SU-DHL-6 (cell line): ENCODE data around the gene LDB1.

Source experiments
- H2AFZ ChIP-seq: fragments of 200-600 bp; sonication (generic); 2 replicates; pipeline ENCODE4 v1.6.1; 2014; ENCODE audit warnings: low read depth, mild to moderate bottlenecking, moderate library complexity, mixed read lengths, antibody characterized with exemption, low read length; ENCODE audit not compliant: severe bottlenecking
- H3F3A ChIP-seq: fragments of 200-600 bp; shearing (Covaris generic); 2 replicates; pipeline ENCODE4 v1.6.0; 2016; ENCODE audit warnings: antibody characterized with exemption, mild to moderate bottlenecking; ENCODE audit not compliant: insufficient read depth
- H3K27ac ChIP-seq: fragments of 200-600 bp; sonication (generic); 2 replicates; pipeline ENCODE4 v1.5.1; 2016; ENCODE audit warnings: low read depth, mild to moderate bottlenecking, low read length, moderate library complexity, mixed read lengths
- H3K27me3 ChIP-seq: fragments of 200-600 bp; sonication (generic), shearing (Covaris generic); 2 replicates; pipeline ENCODE4 v1.6.0; 2014; ENCODE audit warnings: mild to moderate bottlenecking, low read length
- H3K36me3 ChIP-seq: fragments of 200-600 bp; sonication (generic); 2 replicates; pipeline ENCODE4 v1.6.1; 2014; ENCODE audit warnings: mild to moderate bottlenecking, low read length, mixed read lengths
- H3K4me2 ChIP-seq: fragments of 300-600, 200-600 bp; shearing (Covaris generic), sonication (generic); 2 replicates; pipeline ENCODE4 v1.6.0; 2014; ENCODE audit warnings: low read length, low read depth, mild to moderate bottlenecking; ENCODE audit not compliant: poor library complexity, severe bottlenecking
- H3K4me3 ChIP-seq: fragments of 200-600 bp; sonication (generic); 2 replicates; pipeline ENCODE4 v1.5.1; 2014; ENCODE audit warnings: antibody characterized with exemption, low read length, mild to moderate bottlenecking, mixed read lengths; ENCODE audit not compliant: insufficient read depth, poor library complexity, severe bottlenecking
- H3K79me2 ChIP-seq: fragments of 200-600 bp; sonication (generic); 2 replicates; pipeline ENCODE4 v1.6.1; 2014; ENCODE audit warnings: mild to moderate bottlenecking, low read length, moderate library complexity; ENCODE audit not compliant: insufficient read depth
- H3K9ac ChIP-seq: fragments of 200-600 bp; sonication (generic); 2 replicates; pipeline ENCODE4 v1.7.0; 2014; ENCODE audit warnings: mild to moderate bottlenecking, low read length
- H3K9me2 ChIP-seq: fragments of 200-600 bp; sonication (generic); replicated peaks from 2 replicates; pipeline ENCODE4 v1.6.1; 2014; ENCODE audit warnings: low read length; ENCODE audit not compliant: insufficient read depth
- H3K9me3 ChIP-seq: fragments of 200-600 bp; sonication (generic); 2 replicates; pipeline ENCODE4 v1.6.1; 2014; ENCODE audit warnings: low read length, mixed read lengths; ENCODE audit not compliant: insufficient read depth
- H4K20me1 ChIP-seq: fragments of 200-600 bp; sonication (generic); 2 replicates; pipeline ENCODE4 v1.6.1; 2014; ENCODE audit warnings: low read depth, mild to moderate bottlenecking, antibody characterized with exemption, low read length, moderate library complexity, mixed read lengths
- EZH2phosphoT487 ChIP-seq: fragments of 200-600 bp; sonication (generic), shearing (Covaris generic); conservative IDR thresholded peaks from 2 replicates; pipeline ENCODE4 v1.6.1; 2018; ENCODE audit warnings: mild to moderate bottlenecking, antibody characterized with exemption, low read length, moderate library complexity, mixed read lengths
- TF ChIP-seq, protein P1 (sequence below): fragments of 200-600 bp; sonication (generic); IDR thresholded peaks from one replicate; pipeline ENCODE4 v1.5.1; 2017; ENCODE audit warnings: antibody characterized with exemption, mild to moderate bottlenecking, low read length, moderate library complexity; ENCODE audit not compliant: insufficient read depth, poor library complexity, severe bottlenecking

LDB1 gene

DNA sequence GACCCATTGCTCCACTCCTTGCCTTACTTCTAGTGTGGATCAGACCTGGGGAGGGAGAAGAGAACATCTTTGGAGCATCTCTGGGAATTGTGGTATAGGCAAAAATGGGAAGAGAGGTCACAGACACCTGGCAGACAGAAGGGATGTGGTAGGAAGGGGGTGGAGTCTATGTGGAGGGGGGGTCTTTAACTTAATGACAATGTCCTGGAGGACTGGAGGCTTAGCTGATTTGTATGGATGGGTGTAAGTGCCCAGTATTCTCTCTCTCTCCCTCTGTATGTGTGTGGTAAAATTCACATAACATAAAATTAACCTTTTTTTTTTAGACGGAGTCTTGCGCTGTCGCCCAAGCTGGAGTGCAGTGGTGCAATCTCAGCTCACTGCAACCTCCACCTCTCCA lies 3.1 kb upstream of the LDB1 start:
- no peak overlapping the region for H3K9ac ChIP-seq
- TF ChIP-seq EZH2phosphoT487: no peak
- TF ChIP-seq, protein P1, sequence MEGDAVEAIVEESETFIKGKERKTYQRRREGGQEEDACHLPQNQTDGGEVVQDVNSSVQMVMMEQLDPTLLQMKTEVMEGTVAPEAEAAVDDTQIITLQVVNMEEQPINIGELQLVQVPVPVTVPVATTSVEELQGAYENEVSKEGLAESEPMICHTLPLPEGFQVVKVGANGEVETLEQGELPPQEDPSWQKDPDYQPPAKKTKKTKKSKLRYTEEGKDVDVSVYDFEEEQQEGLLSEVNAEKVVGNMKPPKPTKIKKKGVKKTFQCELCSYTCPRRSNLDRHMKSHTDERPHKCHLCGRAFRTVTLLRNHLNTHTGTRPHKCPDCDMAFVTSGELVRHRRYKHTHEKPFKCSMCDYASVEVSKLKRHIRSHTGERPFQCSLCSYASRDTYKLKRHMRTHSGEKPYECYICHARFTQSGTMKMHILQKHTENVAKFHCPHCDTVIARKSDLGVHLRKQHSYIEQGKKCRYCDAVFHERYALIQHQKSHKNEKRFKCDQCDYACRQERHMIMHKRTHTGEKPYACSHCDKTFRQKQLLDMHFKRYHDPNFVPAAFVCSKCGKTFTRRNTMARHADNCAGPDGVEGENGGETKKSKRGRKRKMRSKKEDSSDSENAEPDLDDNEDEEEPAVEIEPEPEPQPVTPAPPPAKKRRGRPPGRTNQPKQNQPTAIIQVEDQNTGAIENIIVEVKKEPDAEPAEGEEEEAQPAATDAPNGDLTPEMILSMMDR: no peak
- no peaks in the 10 kb centered on the region for H3K9me3 ChIP-seq
- H3K4me3 ChIP-seq: no peak overlapping the region
- no peak overlapping the region for H3K27ac ChIP-seq
- no peak overlapping the region for H3K4me2 ChIP-seq
- H3K79me2 ChIP-seq: peaks cover 16% of the 10 kb centered on the region; the same call in 1 of the 2 replicates
- no peaks in the 10 kb centered on the region for H3K36me3 ChIP-seq
- H4K20me1 ChIP-seq: no peaks in the 10 kb centered on the region
- no peak overlapping the region for H2AFZ ChIP-seq
- H3K9me2 ChIP-seq: no peaks in the 10 kb centered on the region
- no peaks in the 10 kb centered on the region for H3K27me3 ChIP-seq
- H3F3A ChIP-seq: peaks cover 13% of the 10 kb centered on the region

DNA sequence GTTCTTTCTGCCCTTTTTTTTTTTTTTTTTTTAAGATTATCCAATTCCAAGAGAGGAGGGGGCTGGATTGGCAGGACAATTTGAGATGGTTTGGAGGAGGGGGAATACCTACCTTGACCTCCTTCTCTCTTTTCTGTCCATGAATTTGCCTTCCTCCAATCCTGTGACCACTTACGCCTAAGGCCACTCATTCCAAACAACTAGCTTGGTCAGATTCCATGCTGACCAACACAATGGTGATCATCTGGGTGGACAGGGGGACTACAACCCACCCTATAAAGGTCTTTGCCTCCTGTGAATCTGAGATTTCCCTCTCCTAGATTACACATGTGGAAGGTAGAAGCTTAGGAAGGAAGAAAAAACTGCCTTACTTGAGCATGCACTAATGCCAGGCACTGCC lies 2.3 kb upstream of the LDB1 start:
- TF ChIP-seq, protein P1: no peak
- no peaks in the 10 kb centered on the region for H4K20me1 ChIP-seq
- H3K9me3 ChIP-seq: no peaks in the 10 kb centered on the region
- no peaks in the 10 kb centered on the region for H3K36me3 ChIP-seq
- H3K4me3 ChIP-seq: no peak overlapping the region
- no peak overlapping the region for H3K4me2 ChIP-seq
- H3K9ac ChIP-seq: no peak overlapping the region
- no peak overlapping the region for H3K27ac ChIP-seq
- peaks cover 21% of the 10 kb centered on the region for H3F3A ChIP-seq
- H3K27me3 ChIP-seq: no peaks in the 10 kb centered on the region
- peaks cover 21% of the 10 kb centered on the region; the same call in 1 of the 2 replicates for H3K79me2 ChIP-seq
- no peaks in the 10 kb centered on the region for H3K9me2 ChIP-seq
- no peak overlapping the region for H2AFZ ChIP-seq

DNA sequence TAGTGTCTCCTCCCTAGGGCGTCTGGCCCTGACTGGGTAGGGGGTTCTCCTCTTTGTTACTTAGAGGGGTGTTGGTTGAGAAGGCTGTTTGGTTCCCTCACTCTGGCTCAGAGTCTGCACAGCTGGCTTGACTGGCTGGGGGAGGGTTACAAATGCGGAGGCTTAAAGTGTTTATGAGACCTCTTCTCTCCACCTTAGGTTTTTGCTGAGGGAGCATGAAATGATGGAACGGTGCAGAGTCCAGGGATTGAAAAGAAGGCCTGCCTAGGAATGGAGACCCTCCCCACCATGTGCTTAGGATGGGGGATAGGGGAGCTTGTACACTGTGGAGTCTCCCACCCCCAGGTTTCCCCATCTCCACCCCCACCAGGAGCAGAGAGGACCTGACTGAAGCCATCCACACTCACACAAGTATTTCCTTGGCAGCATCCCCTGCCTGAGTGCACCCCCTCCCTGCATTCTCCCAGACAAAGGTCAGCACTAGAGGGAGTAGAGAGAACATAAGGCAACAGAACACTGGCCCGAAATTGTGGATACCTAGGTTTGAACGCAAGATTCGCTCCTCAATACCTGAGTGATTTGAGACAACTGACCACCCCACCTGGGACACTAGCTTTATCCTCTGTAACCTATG lies 1.7 kb upstream of the LDB1 start:
- no peak overlapping the region for H3K4me3 ChIP-seq
- TF ChIP-seq, protein P1: no peak
- no peak for TF ChIP-seq EZH2phosphoT487
- no peaks in the 10 kb centered on the region for H3K9me2 ChIP-seq
- H3K4me2 ChIP-seq: no peak overlapping the region
- no peak overlapping the region for H3K27ac ChIP-seq
- peaks cover 27% of the 10 kb centered on the region for H3F3A ChIP-seq
- H3K27me3 ChIP-seq: no peaks in the 10 kb centered on the region
- H4K20me1 ChIP-seq: no peaks in the 10 kb centered on the region
- H3K36me3 ChIP-seq: no peaks in the 10 kb centered on the region
- no peak overlapping the region for H2AFZ ChIP-seq
- no peaks in the 10 kb centered on the region for H3K9me3 ChIP-seq
- peaks cover 24% of the 10 kb centered on the region for H3K79me2 ChIP-seq
- H3K9ac ChIP-seq: no peak overlapping the region
